Medulla oblongata (tissue), 1 donor: ENCODE data around the gene ZDHHC21.
"Not testable (repeated sequence)": the region's sequence is repeated elsewhere in the genome, so short reads cannot be mapped to it uniquely, and the experiment has no call there.

Experiments used
- DNase-seq: peaks from one replicate; pipeline ENCODE4 v3.0.0-alpha.2; 2015; ENCODE audit errors: extremely low spot score

Gene ZDHHC21

GRCh38 chr9:14682616-14683015 is 10.6 kb downstream of the ZDHHC21 start:
- not testable (repeated sequence) for DNase-seq

GRCh38 chr9:14678776-14679175 is 14.5 kb downstream of the ZDHHC21 start:
- DNase-seq = no peak

DNA sequence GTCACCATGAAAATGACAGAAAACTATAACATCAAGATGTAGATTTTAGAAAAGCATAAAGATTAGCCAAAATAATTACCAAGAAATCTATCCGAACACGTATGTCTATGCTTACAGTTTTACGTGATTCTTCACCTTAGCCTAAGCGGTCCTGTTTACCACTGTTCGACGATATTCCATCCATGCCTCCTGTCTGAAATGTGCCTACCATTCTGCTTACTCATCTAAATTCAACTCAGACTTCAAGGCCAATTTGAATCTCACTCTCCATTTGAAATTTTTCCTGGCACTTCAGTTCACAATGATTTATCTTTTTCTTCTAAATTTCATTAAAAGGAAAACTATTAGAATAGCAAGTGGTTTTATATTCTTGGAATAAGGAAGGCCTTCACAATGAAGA is 15.4 kb downstream of the ZDHHC21 start:
- no peak for DNase-seq

GRCh38 chr9:14677396-14677795 is 15.8 kb downstream of the ZDHHC21 start:
- DNase-seq = no peak

- no peak for DNase-seq
These were observed 18.6 kb downstream of the ZDHHC21 start for GRCh38 chr9:14674630-14675029.

- DNase-seq = no peak
These were observed 21.9 kb downstream of the ZDHHC21 start for GRCh38 chr9:14671377-14671776.

GRCh38 chr9:14670718-14671117 is 22.5 kb downstream of the ZDHHC21 start:
- no peak for DNase-seq

DNA sequence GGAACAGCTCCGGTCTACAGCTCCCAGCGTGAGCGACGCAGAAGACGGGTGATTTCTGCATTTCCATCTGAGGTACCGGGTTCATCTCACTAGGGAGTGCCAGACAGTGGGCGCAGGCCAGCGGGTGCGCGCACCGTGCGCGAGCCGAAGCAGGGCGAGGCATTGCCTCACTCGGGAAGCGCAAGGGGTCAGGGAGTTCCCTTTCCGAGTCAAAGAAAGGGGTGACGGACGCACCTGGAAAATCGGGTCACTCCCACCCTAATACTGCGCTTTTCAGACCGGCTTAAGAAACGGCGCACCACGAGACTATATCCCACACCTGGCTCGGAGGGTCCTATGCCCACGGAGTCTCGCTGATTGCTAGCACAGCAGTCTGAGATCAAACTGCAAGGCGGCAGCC is 29.2 kb downstream of the ZDHHC21 start:
- not testable (repeated sequence) for DNase-seq

GRCh38 chr9:14662060-14662453 is 31.2 kb downstream of the ZDHHC21 start:
- DNase-seq = no peak

DNA sequence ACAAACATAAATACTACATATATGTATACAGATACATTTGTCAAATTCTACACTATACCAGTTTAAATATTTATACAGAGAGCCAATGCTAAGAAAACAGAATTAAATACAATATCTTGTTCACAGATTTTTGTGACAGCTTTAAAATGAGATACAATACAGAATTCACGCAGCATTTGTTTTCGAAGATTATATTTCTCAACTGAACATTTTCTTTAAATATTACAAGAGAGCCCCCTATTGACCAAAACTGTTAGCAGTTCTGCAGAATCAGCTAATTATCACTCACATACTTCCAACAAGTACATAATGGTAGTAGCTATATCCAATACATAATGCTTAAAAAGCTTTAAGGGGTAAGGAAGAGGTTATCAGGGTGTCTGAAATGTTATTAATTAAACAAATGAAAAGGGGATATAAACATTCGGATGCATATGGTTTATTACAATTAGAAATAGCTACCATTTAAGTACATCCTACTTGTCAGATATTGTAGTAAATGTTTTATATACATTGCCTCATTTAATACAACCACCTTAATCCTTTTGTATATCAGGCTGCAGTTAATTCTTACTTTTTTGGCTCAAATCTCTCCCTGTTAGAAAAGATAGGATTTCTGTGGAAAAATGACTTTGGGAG is 31.7 kb downstream of the ZDHHC21 start:
- DNase-seq = peak; percentile 29

GRCh38 chr9:14660721-14661120 is 32.5 kb downstream of the ZDHHC21 start:
- DNase-seq = no peak

DNA sequence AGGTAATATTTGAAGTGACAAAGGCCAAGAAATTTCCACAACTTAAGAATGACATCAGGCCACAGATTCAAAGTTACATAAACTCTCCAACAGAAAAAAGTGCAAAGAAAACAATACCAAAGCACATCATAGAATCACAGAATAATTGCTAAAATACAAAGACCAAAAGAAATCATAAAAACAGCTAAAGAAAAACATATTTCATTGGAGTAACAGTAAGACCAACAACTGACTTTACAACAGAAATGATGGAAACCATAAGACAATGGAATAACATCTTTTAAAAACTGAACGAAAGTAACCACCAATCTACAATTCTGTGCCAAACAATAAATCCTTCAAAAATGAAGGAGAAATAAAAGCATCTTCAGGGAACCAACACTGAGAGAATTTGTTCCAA is 38.3 kb downstream of the ZDHHC21 start:
- DNase-seq = no peak

DNA sequence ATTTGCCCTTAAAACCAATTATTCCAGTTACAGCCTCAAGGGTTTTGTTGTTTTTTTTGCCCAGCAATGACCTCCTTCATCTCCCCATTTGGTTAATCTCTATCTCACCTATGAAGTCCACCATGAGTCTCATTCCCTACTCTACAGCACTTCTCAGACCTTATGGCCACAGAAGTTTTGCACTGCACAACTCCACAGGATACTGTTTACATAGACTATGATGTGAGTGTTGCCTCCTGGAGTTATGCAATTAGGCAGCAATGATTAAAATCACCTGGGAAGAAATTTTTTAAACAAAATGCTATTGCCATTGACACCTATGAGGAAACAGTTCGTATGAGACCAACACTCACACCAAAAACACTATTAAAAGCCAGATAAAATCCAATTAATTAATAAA is 39.7 kb downstream of the ZDHHC21 start:
- no peak for DNase-seq

- peak; percentile 37 for DNase-seq
These were observed 40.4 kb downstream of the ZDHHC21 start for GRCh38 chr9:14652729-14653377.

DNA sequence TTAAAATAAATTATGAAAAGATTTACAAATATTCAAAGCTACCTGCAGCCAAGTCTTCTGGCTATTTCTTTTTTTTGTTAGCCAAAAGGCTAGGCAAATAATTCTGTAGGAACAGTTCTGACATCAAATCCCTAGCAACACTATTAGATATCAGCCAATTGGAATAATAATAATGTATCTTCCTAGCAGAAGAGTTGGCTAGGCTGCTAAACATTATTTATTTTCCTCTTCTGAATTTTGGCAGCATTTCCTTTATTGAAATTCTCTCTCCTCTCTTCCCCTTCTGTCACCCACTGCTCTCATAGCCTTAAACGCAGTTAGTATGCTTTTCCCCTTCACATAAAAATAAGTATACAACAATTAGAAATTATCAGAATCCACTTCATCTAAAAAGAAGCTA is 42.6 kb downstream of the ZDHHC21 start:
- no peak for DNase-seq

- DNase-seq = no peak
These were observed 47.6 kb downstream of the ZDHHC21 start for GRCh38 chr9:14645648-14646047.

- DNase-seq = no peak
These were observed 52.3 kb downstream of the ZDHHC21 start for GRCh38 chr9:14640967-14641366.

GRCh38 chr9:14640294-14640693 is 52.9 kb downstream of the ZDHHC21 start:
- DNase-seq = no peak

GRCh38 chr9:14633906-14634565 is 59.2 kb downstream of the ZDHHC21 start:
- no peak for DNase-seq

- no peak for DNase-seq
These were observed 60.1 kb downstream of the ZDHHC21 start for GRCh38 chr9:14633148-14633547.

DNA sequence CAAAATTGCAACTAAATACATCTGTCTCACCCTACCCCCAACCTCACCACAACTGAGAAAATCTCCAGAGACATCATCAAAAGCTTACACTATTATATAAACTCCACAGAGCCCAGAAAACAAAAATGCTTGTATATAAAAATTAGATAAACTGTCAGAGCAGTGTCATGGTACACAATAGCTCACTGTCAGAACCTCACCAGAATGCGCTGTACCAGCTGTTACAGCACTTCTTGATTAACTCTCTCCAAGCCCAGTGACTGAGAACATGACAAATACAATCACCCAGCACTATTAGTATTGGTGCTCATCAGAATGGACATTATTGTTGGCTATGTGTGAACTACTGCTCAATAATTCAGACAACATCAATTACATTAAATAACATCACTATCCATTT is 65.7 kb downstream of the ZDHHC21 start:
- DNase-seq = peak; percentile 12

DNA sequence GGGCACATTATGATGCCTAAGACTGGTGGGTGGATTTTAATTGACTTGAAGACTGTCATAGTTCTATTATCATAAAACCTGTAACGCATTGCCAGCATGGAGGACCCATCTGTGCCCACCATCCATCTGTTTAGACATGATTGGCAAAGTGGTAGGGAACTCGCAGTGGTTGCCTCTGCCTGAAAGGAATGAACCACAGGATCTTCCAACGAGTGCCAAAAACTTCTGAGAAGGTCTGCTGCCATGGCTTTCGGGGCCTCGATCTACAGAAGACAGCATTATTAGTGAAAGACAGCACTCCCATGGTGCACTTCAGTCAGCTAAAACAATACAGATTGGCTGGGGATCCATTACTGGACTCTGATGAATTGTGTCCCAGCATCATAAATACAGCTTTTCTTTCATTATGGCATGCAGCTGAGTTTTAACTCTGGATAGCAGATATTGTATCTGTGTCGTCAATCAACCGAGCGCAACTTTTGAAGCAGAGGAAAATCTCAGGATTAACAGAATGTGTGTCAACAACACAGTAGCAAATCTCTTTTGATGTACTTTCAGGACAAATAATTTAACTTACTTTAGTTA is 74.3 kb downstream of the ZDHHC21 start:
- DNase-seq = no peak
